ENCODE results near the gene SIX6.

SIX6 gene

GRCh38 chr14:60506985-60507829 is 1.7 kb upstream of the SIX6 start:
- TF ChIP-seq CTCF (IDR thresholded peaks at IDR 0.05; ENCODE audit: extremely low read depth, insufficient read depth, missing control alignments): no peak
- DNase-seq (ENCODE audit: low spot score): no peak
- in situ Hi-C loops (cut with MboI; ENCODE audit: low pct_unique_long_range_greater_than_20kb, low sequenced_read_pairs, unreplicated experiment): no loop called here

GRCh38 chr14:60508363-60508706 is 611 bp upstream of the SIX6 start:
- no peak for TF ChIP-seq CTCF (IDR thresholded peaks at IDR 0.05; ENCODE audit: extremely low read depth, insufficient read depth, missing control alignments)
- in situ Hi-C loops (cut with MboI; ENCODE audit: low pct_unique_long_range_greater_than_20kb, low sequenced_read_pairs, unreplicated experiment): no loop called here
- DNase-seq (ENCODE audit: low spot score): no peak

GRCh38 chr14:60509438-60510253 is 700 bp downstream of the SIX6 start:
- in situ Hi-C loops (cut with MboI; ENCODE audit: low pct_unique_long_range_greater_than_20kb, low sequenced_read_pairs, unreplicated experiment): no loop called here
- no peak for TF ChIP-seq CTCF (IDR thresholded peaks at IDR 0.05; ENCODE audit: extremely low read depth, insufficient read depth, missing control alignments)
- no peak for DNase-seq (ENCODE audit: low spot score)

- in situ Hi-C loops (cut with MboI; ENCODE audit: low pct_unique_long_range_greater_than_20kb, low sequenced_read_pairs, unreplicated experiment): no loop called here
- no peak for TF ChIP-seq CTCF (IDR thresholded peaks at IDR 0.05; ENCODE audit: extremely low read depth, insufficient read depth, missing control alignments)
- DNase-seq (ENCODE audit: low spot score): no peak
These were observed 1.5 kb downstream of the SIX6 start for GRCh38 chr14:60510254-60510950.

GRCh38 chr14:60510951-60511599 is 2.1 kb downstream of the SIX6 start:
- DNase-seq (ENCODE audit: low spot score): no peak
- no peak for TF ChIP-seq CTCF (IDR thresholded peaks at IDR 0.05; ENCODE audit: extremely low read depth, insufficient read depth, missing control alignments)
- in situ Hi-C loops (cut with MboI; ENCODE audit: low pct_unique_long_range_greater_than_20kb, low sequenced_read_pairs, unreplicated experiment): no loop called here

- in situ Hi-C loops (cut with MboI; ENCODE audit: low pct_unique_long_range_greater_than_20kb, low sequenced_read_pairs, unreplicated experiment): no loop called here
- no peak for TF ChIP-seq CTCF (IDR thresholded peaks at IDR 0.05; ENCODE audit: extremely low read depth, insufficient read depth, missing control alignments)
- no peak for DNase-seq (ENCODE audit: low spot score)
These were observed 3.2 kb downstream of the SIX6 start for GRCh38 chr14:60512126-60512525.
